NB4 (cell line): ENCODE data around the gene GET3.
"Not testable (repeated sequence)": the region's sequence is repeated elsewhere in the genome, so short reads cannot be mapped to it uniquely, and the experiment has no call there.

ENCODE experiments used
- DNase-seq: peaks from one replicate; pipeline ENCODE4 v3.0.0; 2010; ENCODE audit warnings: low read depth
- H3K4me3 ChIP-seq: one replicate; pipeline ENCODE4 v1.5.1; 2011; ENCODE audit warnings: mild to moderate bottlenecking, low read depth, low read length, moderate library complexity
- CTCF ChIP-seq: IDR thresholded peaks from one replicate; pipeline ENCODE4 v1.5.1; 2012; ENCODE audit warnings: low read depth, low read length
- MAX ChIP-seq: IDR thresholded peaks from 2 replicates; pipeline ENCODE4 v1.6.1; 2011; ENCODE audit warnings: low read depth, low read length
- MYC ChIP-seq: IDR thresholded peaks from 2 replicates; pipeline ENCODE4 v1.6.1; 2011; ENCODE audit warnings: low read depth, low read length
- POLR2A ChIP-seq: IDR thresholded peaks from 2 replicates; pipeline ENCODE4 v1.6.1; 2011; ENCODE audit warnings: mild to moderate bottlenecking; ENCODE audit not compliant: insufficient read length; ENCODE audit errors: extremely low read depth

GET3 gene

GRCh38 chr19:12793290-12794195 lies 56.2 kb downstream of the GET3 start:
- peak; percentile 91 for DNase-seq
- TF ChIP-seq CTCF (no peak), MAX (peak; percentile 62), POLR2A (peak; percentile 77), MYC (peak; percentile 46)

GRCh38 chr19:12794196-12794941 lies 57.1 kb downstream of the GET3 start:
- peak; percentile 33 for DNase-seq
- H3K4me3 ChIP-seq = no peak overlapping the region
- no peak for TF ChIP-seq MYC
- TF ChIP-seq CTCF = no peak
- no peak for TF ChIP-seq POLR2A
- no peak for TF ChIP-seq MAX

More at GRCh38 chr19:12793290-12794195, 56.2 kb downstream of the GET3 start:
- peak overlapping the region; percentile 78 for H3K4me3 ChIP-seq

GRCh38 chr19:12794971-12795381 lies 57.7 kb downstream of the GET3 start:
- no peak for DNase-seq
- no peak overlapping the region for H3K4me3 ChIP-seq
- no peak for TF ChIP-seq MAX
- no peak for TF ChIP-seq CTCF
- no peak for TF ChIP-seq POLR2A
- no peak for TF ChIP-seq MYC

- TF ChIP-seq CTCF (peak; percentile 87), POLR2A (no peak), MAX (peak; percentile 57; the same call in 1 of the 2 replicates), MYC (peak; percentile 54)
- H3K4me3 ChIP-seq = peak overlapping the region; percentile 16
- peak; percentile 86 for DNase-seq
Observed at GRCh38 chr19:12796146-12797071, 59.1 kb downstream of the GET3 start.

- H3K4me3 ChIP-seq = no peak overlapping the region
- no peak for DNase-seq
- no peak for TF ChIP-seq CTCF
- TF ChIP-seq MYC = no peak
- TF ChIP-seq MAX = no peak
- TF ChIP-seq POLR2A = no peak
Observed at GRCh38 chr19:12797141-12797587, 59.9 kb downstream of the GET3 start.

GRCh38 chr19:12797607-12798006 lies 60.3 kb downstream of the GET3 start:
- not testable (repeated sequence) for DNase-seq, H3K4me3 ChIP-seq
